T follicular helper cell (primary cell): ENCODE measurements around the gene CELSR1.
"Not testable (repeated sequence)": the region's sequence is repeated elsewhere in the genome, so short reads cannot be mapped to it uniquely, and the experiment has no call there.

Source experiments
- DNase-seq: peaks from one replicate; pipeline ENCODE4 v3.0.0-alpha.2; 2020; ENCODE audit warnings: low read depth

Gene CELSR1

GRCh38 chr22:46422896-46423295 lies 114.5 kb downstream of the CELSR1 start:
- no peak for DNase-seq

DNA sequence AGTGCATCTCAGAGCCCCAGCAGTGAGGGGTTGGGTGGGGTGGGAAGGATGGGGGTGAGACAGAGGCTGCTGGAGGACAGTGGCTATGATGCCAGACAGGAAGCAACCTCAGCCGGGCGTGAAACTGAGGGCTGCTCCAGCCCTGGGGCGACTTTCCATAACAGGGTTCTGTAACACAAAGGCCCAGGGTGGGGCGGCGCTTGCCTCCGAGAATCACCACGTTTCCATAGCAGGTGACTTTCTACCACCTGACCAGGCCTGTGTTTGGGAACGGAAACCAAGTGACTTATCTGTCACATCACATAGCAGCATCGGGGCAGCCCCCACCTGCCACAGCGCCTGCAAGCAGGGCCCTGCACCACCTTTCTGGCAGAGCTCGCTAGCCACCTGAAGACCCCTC lies 116.2 kb downstream of the CELSR1 start:
- DNase-seq: no peak

GRCh38 chr22:46419754-46420571 lies 117.5 kb downstream of the CELSR1 start:
- DNase-seq: no peak

DNA sequence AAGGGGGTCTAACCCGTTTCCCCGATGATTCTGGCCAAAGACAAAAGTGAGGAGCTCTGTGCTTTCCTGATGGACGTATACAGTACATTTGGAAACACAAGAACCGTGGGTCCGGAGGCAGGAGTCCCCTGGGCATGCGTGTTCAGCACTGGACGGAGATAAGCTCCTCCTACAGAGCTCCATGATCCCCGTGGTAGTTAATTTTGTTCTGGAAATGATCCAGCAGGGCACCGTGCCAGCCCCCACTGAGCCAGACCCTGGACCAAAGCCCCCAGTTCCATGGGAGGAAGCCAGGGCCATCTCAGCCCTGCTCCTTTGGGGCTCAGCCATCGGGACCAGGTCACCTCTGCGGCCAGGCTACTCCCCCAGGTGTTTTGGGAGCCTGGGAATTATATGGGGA lies 118.6 kb downstream of the CELSR1 start:
- DNase-seq: no peak

GRCh38 chr22:46417769-46418168 lies 119.7 kb downstream of the CELSR1 start:
- no peak for DNase-seq

DNA sequence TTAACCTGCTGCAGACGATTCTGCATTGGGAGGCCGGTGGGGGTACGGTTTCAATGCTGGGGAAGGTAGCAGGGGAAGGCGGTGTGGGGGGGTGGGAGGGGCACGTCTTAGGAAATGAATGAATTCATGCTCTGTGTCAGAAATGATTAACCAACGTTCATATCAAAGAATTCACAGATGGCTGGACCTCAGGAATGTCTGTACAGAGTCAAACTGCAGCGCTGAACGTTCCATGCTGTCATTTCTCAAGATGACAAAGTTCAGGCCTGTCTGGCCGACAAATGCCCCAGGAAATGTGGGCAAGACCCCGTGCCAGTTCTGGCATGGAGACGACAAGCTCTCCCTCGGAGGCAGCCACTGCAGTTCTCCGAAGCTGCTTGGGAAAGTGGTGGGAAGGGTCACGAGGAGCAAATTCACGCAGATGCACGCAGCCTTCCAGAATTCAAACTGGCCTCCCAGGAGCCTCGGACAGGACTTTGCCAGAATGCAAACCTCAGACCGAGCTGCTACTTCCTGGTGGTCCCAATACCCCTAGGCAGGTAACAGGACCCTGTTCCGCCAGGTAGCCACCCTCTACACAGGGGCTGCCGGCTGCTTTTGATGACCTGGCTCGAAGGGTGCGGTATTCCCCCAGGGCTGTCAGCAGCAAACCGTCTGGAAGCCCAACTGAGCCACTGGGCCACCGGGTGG lies 120.4 kb downstream of the CELSR1 start:
- DNase-seq: no peak

GRCh38 chr22:46416520-46416871 lies 120.9 kb downstream of the CELSR1 start:
- DNase-seq: no peak

DNA sequence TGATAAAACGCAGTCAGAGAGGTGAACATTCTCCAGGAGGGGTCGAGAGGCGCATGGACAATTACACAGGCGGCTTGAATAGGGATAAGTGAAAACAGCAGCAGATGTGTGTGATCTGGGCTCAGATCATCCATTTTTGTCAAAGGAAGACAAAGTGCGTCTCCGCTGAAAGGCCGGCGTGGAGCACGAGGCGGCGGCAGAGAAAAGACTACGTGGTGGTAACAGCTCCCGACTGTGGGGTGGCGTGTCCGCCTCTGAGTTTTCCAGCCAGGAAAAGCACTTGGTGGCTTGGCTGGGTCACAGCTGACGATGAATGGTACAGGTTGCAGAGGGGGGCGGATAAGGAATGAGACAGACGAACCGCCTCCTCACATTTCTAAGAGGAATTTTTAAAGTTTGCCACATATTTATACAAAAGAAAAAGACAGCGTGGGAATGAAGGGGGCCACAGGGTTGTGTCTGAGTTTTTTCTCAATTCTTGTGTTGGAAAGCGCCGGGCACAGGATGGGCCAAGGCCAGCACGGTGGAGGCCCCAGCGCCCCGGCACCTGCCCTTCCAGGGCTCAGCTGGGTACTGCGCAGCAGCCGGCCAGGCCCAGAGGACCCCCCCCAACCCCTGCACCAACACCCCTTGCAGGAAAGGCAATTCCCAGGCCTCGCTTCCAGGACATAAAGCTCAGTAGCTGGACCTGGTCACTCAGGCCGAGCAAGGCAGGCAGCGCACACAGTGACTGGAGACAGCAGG lies 121.5 kb downstream of the CELSR1 start:
- no peak for DNase-seq

GRCh38 chr22:46414704-46415103 lies 122.7 kb downstream of the CELSR1 start:
- DNase-seq: no peak

GRCh38 chr22:46413725-46414379 lies 123.6 kb downstream of the CELSR1 start:
- DNase-seq: no peak

- DNase-seq: no peak
Measured at GRCh38 chr22:46411347-46411746, 126.1 kb downstream of the CELSR1 start.

- DNase-seq: no peak
Measured at GRCh38 chr22:46410291-46410808, 127.1 kb downstream of the CELSR1 start.

DNA sequence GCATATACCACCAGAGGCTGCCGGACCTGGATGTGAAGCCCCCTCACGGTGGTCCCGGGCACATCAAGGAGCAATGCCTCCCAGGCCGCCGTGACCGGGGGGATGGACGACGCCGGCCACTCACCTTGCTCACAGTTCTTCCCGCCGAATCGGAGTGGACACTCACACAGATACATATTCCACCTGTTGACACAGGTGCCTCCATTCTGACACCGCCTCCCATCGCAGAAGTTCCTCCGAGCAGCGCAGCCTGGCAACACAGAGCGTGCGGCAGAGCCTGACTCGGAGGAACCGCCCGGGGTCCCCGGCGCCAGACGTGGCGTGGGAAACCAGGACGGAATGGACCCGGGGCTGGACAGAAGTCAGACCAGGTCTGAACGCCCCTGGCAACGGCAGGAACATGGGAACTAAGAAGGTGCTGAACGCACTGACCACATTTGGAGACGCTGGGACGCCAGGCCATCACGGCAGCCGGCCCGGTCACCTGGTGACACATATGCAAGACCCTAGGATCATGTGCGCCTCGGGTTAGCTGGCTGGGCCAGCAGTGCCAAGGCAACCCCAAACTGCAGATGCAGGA lies 127.7 kb downstream of the CELSR1 start:
- DNase-seq: no peak

GRCh38 chr22:46408568-46409506 lies 128.6 kb downstream of the CELSR1 start:
- DNase-seq: no peak

DNA sequence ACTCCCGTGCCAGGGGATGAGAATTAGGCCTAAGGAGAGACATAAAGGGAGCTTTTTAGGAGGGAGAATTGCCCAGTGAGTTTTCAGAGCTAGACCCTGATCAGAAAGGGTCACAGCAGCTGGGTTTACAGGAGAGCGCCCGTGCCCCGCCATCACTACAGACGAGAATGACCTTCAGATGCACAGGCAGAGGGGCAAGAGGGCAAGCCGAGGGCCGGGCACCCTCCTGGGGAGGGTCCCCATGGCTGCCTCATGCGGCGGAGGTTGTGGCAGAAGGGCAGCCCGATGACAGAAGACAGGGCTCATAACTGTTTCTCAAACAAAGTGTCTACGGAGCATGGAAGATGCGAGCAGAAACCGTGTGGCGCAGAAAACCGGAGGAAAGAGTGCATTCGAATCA lies 129.7 kb downstream of the CELSR1 start:
- no peak for DNase-seq

GRCh38 chr22:46406791-46407190 lies 130.6 kb downstream of the CELSR1 start:
- DNase-seq: no peak

- no peak for DNase-seq
Measured at GRCh38 chr22:46406349-46406748, 131.1 kb downstream of the CELSR1 start.

GRCh38 chr22:46405901-46406300 lies 131.5 kb downstream of the CELSR1 start:
- DNase-seq: no peak

DNA sequence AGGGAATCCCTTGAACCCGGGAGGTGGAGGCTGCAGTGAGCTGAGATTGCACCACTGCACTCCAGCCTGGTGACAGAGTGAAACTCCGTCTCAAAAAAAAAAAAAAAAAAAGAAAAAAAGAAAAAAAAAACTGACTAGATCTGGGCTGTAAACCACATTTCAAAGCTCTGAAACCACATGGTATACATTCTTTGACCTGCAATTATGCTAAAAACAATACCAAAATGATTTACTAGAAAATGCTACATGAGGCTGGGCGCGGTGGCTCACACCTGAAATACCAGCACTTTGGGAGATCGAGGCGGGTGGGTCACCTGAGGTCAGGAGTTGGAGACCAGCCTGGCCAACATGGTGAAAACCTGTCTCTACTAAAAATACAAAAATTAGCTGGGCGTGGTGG lies 133.5 kb downstream of the CELSR1 start:
- DNase-seq: not testable (repeated sequence)

DNA sequence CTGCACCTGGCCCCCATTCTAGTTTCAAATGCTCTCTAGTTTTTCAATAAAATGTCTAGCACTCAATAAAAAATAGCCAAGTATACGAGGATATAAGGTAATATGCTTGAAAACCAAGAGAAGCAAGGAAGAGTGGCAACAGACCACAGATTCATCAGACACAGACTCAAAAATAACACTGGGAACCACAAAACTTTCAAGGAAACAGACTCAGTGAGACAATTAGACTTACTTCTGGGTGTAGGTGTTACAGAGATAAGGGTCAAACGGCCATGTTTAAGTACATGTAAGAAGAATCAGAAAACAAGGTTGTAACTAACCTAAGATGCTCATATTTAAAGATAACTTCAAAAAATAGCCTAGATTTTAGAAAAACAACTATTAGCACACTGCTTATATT lies 134.9 kb downstream of the CELSR1 start:
- no peak for DNase-seq

DNA sequence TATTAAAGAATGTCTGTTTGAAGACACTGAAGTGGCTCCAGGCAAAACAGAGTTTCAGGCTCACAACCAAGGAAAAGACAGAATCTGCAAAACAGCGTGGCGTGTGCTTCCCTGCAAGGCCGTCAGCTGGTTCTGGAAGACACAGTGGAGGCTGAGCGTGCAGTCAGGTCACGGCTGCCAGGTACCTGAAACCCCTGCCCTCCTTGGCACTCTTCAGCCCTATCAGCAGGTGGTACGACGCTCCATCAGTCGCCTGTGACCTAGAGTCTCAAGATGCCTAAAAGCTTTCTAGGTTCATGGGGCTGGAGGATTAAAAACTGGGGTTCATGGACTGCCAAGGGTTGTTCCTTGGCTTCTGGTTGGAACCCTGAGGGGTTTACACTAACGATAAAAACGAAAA lies 136.1 kb downstream of the CELSR1 start:
- no peak for DNase-seq
